ENCODE measurements around the gene EPHA5. TPM values are rescaled to one million over a fixed set of nuclear protein-coding genes. Genes with fewer than 3 reads are reported as not detected.

The EPHA5 gene
- total and polyA plus RNA-seq, 9 of the 15 experiments (the other 6 are each of a cell fraction or from before 2014, with no cell fraction given) = 0.04 TPM; not detected in 8

DNA sequence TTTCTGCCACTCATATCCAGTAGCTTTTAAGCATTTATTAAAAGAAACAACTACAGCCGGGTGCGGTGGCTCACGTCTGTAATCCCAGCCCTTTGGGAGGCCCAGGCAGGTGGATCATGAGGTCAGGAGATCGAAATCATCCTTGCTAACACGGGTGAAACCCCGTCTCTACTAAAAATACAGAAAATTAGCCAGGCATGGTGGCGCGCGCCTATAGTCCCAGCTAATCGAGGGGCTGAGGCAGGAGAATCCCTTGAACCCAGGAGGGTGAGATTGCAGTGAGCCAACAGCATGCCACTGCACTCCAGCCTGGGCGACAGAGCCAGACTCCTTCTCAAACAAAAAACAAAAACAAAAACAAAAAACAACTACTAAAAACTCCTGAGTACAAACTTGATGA lies 119.8 kb downstream of the EPHA5 start:
- no TSS peak for BruUV-seq (replicated peaks)
- no peak for DNase-seq (ENCODE audit: extremely low read depth in 1 of 4, low spot score in 3 of 4)
- WGBS (ENCODE audit: insufficient coverage, low coverage, missing lambda C conversion rate) = 2% methylated on average over 11 of the region's 11 CpGs
- in situ Hi-C loops (cut with MboI) (no loop called here), intact Hi-C loops (cut with micrococcal nuclease) (no loop called here)
- CTCF ChIA-PET (ENCODE audit: low intra/inter-chr PET ratio) = no interaction called here
- no peak for ATAC-seq
- H3K9ac ChIP-seq (ENCODE audit: insufficient read depth in 1 of 2, low read depth in 2 of 2, low read length in 2 of 2) = no peak overlapping the region
- FAIRE-seq = no peak
- H3K27ac ChIP-seq (ENCODE audit: extremely low read depth, low read depth, low read length) = no peak overlapping the region
- no peak overlapping the region for H2AFZ ChIP-seq (ENCODE audit: low read depth, low read length)
- H3K9me1 ChIP-seq (ENCODE audit: control insufficient read depth, insufficient read depth, low read length) = no peaks in the 10 kb centered on the region
- H3K36me3 ChIP-seq (ENCODE audit: control insufficient read depth, insufficient read depth, low read length) = no peaks in the 10 kb centered on the region
- H3K4me1 ChIP-seq (replicated peaks in 1 of 2; ENCODE audit: control insufficient read depth in 2 of 2, insufficient read depth in 2 of 2, low read length in 2 of 2) = no peaks in the 10 kb centered on the region
- H3K27me3 ChIP-seq (ENCODE audit: control insufficient read depth in 2 of 2, insufficient read depth in 2 of 2, low read length in 2 of 2) = no peaks in the 10 kb centered on the region
- H3K9me3 ChIP-seq (replicated peaks; ENCODE audit: control insufficient read depth, insufficient read depth, low read depth, low read length) = no peaks in the 10 kb centered on the region
- no peaks in the 10 kb centered on the region for H4K20me1 ChIP-seq (replicated peaks; ENCODE audit: control insufficient read depth, insufficient read depth, low read length)
- no peaks in the 10 kb centered on the region for H3K79me2 ChIP-seq (ENCODE audit: control insufficient read depth, insufficient read depth, low read length)
- POLR2A ChIA-PET = no interaction called here
- no peak overlapping the region for H3K4me2 ChIP-seq (ENCODE audit: insufficient read depth, low read length)
- no peak overlapping the region for H3K4me3 ChIP-seq
- TF ChIP-seq, protein P1, sequence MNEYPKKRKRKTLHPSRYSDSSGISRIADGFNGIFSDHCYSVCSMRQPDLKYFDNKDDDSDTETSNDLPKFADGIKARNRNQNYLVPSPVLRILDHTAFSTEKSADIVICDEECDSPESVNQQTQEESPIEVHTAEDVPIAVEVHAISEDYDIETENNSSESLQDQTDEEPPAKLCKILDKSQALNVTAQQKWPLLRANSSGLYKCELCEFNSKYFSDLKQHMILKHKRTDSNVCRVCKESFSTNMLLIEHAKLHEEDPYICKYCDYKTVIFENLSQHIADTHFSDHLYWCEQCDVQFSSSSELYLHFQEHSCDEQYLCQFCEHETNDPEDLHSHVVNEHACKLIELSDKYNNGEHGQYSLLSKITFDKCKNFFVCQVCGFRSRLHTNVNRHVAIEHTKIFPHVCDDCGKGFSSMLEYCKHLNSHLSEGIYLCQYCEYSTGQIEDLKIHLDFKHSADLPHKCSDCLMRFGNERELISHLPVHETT (CRISPR knock-in tag; conservative IDR thresholded peaks at IDR 0.05 in 1 of 2, IDR thresholded peaks at IDR 0.05 in 1 of 2) = no peak
- TF ChIP-seq SMAD4 (CRISPR knock-in tag; conservative IDR thresholded peaks at IDR 0.05) = no peak
- no peak for TF ChIP-seq ZNF384 (IDR thresholded peaks at IDR 0.05; ENCODE audit: low read depth, low read length)
- no peak for TF ChIP-seq SMARCA5 (IDR thresholded peaks at IDR 0.05)
- no peak for TF ChIP-seq GATAD2A (IDR thresholded peaks at IDR 0.05)
- no peak for TF ChIP-seq ZNF124 (CRISPR knock-in tag; IDR thresholded peaks at IDR 0.05)
- no peak for TF ChIP-seq RBFOX2 (IDR thresholded peaks at IDR 0.05; ENCODE audit: low read depth, low read length)
- TF ChIP-seq, protein P2, sequence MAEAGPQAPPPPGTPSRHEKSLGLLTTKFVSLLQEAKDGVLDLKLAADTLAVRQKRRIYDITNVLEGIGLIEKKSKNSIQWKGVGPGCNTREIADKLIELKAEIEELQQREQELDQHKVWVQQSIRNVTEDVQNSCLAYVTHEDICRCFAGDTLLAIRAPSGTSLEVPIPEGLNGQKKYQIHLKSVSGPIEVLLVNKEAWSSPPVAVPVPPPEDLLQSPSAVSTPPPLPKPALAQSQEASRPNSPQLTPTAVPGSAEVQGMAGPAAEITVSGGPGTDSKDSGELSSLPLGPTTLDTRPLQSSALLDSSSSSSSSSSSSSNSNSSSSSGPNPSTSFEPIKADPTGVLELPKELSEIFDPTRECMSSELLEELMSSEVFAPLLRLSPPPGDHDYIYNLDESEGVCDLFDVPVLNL (CRISPR knock-in tag; IDR thresholded peaks at IDR 0.05; ENCODE audit: low read depth) = no peak
- no peak for TF ChIP-seq TRIM28 (IDR thresholded peaks at IDR 0.05)
- TF ChIP-seq, protein P3, sequence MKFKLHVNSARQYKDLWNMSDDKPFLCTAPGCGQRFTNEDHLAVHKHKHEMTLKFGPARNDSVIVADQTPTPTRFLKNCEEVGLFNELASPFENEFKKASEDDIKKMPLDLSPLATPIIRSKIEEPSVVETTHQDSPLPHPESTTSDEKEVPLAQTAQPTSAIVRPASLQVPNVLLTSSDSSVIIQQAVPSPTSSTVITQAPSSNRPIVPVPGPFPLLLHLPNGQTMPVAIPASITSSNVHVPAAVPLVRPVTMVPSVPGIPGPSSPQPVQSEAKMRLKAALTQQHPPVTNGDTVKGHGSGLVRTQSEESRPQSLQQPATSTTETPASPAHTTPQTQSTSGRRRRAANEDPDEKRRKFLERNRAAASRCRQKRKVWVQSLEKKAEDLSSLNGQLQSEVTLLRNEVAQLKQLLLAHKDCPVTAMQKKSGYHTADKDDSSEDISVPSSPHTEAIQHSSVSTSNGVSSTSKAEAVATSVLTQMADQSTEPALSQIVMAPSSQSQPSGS (CRISPR knock-in tag; IDR thresholded peaks at IDR 0.05) = no peak
- TF ChIP-seq, protein P4, sequence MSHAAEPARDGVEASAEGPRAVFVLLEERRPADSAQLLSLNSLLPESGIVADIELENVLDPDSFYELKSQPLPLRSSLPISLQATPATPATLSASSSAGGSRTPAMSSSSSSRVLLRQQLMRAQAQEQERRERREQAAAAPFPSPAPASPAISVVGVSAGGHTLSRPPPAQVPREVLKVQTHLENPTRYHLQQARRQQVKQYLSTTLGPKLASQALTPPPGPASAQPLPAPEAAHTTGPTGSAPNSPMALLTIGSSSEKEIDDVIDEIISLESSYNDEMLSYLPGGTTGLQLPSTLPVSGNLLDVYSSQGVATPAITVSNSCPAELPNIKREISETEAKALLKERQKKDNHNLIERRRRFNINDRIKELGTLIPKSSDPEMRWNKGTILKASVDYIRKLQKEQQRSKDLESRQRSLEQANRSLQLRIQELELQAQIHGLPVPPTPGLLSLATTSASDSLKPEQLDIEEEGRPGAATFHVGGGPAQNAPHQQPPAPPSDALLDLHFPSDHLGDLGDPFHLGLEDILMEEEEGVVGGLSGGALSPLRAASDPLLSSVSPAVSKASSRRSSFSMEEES (CRISPR knock-in tag; IDR thresholded peaks at IDR 0.05) = no peak
- TF ChIP-seq, protein P5, sequence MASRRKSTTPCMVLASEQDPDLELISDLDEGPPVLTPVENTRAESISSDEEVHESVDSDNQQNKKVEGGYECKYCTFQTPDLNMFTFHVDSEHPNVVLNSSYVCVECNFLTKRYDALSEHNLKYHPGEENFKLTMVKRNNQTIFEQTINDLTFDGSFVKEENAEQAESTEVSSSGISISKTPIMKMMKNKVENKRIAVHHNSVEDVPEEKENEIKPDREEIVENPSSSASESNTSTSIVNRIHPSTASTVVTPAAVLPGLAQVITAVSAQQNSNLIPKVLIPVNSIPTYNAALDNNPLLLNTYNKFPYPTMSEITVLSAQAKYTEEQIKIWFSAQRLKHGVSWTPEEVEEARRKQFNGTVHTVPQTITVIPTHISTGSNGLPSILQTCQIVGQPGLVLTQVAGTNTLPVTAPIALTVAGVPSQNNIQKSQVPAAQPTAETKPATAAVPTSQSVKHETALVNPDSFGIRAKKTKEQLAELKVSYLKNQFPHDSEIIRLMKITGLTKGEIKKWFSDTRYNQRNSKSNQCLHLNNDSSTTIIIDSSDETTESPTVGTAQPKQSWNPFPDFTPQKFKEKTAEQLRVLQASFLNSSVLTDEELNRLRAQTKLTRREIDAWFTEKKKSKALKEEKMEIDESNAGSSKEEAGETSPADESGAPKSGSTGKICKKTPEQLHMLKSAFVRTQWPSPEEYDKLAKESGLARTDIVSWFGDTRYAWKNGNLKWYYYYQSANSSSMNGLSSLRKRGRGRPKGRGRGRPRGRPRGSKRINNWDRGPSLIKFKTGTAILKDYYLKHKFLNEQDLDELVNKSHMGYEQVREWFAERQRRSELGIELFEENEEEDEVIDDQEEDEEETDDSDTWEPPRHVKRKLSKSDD (conservative IDR thresholded peaks at IDR 0.05; ENCODE audit: low read length) = no peak
- TF ChIP-seq SUPT5H (IDR thresholded peaks at IDR 0.05) = no peak
- TF ChIP-seq ATF7 (IDR thresholded peaks at IDR 0.05) = no peak
- no peak for TF ChIP-seq ZNF668 (CRISPR knock-in tag; IDR thresholded peaks at IDR 0.05)
- TF ChIP-seq BMI1 (IDR thresholded peaks at IDR 0.05; ENCODE audit: low read length) = no peak
- no peak for TF ChIP-seq BACH1 (tag; IDR thresholded peaks at IDR 0.05)

Measured in K562 (cell line).